CD4-positive, alpha-beta T cell treated with Interleukin-21 for 1 hour (primary cell): ENCODE results near the gene ABCC5.
"Not testable (repeated sequence)": the region's sequence is repeated elsewhere in the genome, so short reads cannot be mapped to it uniquely, and the experiment has no call there.

Experiments
- DNase-seq: peaks from one replicate; pipeline ENCODE4 v3.0.0-alpha.2; 2020

Gene ABCC5

DNA sequence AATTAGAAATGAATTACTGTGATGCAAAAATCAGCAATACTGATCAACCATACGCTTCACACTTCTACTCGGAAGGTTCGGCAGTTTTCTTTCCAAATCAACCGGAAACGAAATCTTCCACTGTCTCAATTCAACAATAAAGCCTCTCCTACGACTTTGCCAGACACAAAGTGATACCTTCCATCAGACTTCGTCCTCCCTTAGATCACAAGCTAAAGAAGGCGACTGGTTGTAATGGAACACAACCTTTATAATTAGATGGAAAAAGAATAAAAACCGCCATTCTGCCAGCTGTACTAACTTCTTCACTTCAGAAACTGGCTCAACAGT, 133.6 kb downstream of the ABCC5 start:
- no peak for DNase-seq

DNA sequence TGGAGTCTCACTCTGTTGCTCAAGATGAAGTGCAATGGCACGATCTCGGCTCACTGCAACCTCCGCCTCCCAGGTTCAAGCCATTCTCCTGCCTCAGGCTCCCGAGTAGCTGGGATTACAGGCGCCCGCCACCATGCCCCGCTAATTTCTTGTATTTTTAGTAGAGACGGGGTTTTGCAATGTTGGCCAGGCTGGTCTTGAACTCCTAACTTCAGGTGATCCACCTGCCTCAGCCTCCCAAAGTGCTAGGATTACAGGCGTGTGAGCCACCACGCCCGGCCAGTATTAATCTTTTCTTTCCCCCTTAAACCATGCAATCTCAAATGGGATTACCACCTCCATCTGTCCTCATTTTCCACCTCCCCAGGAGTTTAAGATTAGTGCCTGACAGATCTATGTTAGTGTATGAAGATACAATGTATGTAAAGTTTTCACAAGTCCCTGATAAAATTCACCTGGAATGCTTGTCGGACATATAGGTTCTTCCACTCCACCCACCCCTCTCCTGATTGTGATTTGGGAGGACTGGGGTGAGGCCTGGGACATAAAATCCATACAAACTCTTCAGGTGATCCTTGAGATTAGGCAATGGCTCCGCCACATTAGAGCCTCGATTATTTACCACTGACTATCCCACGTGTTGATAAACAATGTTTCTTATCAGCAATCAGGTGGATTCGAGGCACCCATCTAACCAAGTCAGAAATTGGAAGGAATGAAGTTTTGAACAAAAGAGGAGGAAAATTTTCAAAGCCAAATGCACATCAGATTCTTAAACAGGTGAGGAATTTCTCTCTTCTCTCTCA, 134.2 kb downstream of the ABCC5 start:
- DNase-seq, result no peak

DNA sequence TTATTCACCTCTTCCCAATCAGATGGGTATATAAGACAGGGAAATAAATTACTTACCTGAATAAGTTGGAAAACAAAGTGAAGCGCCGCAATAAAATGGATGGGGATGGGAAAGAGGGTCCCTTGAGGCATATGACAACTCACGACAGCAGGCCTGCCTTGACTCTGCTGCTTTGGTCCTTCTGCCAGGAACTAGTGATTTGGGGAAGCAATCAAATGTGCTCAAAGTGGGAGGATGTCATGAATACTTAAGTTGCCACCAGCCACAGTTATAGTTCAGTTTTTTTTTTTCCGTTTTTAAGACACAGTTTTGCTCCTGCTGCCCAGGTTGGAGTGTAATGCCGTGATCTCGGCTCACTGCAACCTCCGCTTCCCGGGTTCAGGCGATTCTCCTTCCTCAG, 137.6 kb downstream of the ABCC5 start:
- no peak for DNase-seq

DNA sequence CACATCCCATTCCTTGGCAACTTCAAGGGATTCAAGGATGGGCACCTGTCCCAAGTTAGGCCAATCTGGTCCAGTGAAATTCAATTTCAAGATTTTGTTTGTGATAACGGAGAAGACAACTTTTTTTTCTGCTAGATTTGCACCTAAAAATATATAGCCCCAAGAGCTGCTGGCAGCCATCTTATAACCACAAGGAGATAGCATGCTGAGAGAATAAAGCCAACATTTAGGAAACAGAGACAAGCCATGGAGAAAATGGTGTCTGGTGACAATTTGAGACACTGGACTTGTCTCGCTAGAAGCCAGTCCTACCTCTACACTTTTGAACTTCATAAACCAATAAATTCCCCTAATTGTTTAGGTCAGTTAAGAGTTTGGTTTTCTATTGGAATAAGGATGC, 138.4 kb downstream of the ABCC5 start:
- DNase-seq, result no peak

DNA sequence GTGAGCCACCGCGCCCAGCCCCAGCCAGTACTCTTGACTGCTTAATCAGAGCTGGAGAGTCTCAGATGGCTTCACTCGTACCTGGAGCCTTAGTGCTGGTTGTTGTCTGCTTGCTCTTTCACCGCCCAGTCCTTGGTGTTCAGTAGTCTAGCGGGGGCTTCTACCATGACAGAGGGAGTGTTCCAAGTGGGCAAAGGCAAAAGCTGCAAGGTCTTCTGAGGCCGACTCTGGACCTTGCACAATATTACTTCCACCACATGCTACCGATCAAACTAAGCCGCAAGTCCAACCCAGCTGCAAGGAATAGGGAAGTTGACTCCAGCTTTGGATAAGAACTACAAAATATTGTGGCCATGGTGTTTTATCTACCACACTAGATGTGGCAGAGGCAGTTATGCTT, 139.6 kb downstream of the ABCC5 start:
- no peak for DNase-seq

DNA sequence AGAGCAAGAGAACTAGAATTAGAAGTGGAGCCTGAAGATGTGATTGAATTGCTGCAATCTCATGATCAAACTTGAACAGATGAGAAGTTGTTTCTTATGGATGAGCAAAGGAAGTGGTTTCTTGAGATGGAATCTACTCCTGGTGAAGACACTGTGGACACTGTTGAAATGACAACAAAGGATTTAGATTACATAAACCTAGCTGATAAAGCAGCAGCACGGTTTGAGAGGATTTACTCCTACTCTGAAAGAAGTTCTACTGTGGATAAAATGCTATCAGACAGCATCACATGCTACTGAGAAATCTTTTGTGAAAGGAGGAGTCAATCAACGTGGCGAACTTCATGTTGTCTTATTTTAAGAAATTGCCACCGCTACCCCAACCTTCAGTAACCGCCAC, 140.5 kb downstream of the ABCC5 start:
- not testable (repeated sequence) for DNase-seq

DNA sequence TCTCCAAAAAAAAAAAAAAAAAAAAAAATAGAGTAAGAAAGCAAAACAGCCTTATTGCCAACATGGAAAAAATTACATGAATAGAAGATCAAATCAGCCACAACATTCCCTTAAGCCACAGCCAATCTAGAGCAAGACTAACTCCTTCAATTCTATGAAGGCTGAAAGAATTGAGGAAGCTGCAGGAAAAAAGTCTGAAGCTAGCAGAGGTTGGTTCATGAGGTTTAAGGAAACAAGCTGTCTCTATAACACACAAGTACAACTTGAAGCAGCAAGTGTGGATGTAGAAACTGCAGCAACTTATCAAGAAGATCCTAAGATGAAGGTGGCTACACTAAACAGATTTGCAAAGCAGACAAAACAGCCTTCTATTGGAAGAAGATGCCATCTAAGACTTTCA, 142.3 kb downstream of the ABCC5 start:
- no peak for DNase-seq

DNA sequence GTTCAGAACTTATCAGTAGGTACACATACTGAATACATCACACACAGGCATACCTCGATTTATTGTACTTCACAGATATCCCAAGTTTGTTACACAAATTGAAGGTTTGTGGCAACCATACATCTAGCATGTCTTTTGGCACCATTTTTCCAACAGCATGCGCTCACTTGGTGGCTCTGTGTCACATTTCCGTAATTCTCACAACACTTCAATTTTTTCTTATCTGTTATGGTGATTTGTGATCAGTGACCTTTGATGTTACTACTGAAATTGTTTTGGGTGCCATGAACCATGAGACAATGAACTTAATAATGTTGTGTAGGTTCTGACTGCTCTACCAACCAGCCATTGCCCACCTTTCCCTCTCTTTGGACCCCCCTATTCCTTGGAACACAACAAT, 143.8 kb downstream of the ABCC5 start:
- DNase-seq, result no peak

DNA sequence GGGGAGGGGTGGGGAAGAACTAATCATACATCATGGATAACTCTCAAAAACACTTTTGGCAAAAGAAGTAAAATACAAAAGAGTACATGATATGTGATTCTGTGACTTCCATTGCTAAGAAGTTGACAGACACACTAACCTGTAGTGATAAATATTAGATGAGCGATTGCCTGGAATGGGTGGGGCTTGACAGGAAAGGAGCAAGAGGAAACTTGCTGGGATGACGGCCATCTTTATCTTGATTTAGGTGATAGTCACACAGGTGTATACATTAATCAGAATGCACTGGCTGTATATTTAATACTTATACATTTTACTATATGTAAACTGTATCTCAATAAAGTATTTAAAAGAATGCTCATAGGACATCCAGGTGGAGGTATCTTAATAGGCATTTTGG, 146.1 kb downstream of the ABCC5 start:
- no peak for DNase-seq

DNA sequence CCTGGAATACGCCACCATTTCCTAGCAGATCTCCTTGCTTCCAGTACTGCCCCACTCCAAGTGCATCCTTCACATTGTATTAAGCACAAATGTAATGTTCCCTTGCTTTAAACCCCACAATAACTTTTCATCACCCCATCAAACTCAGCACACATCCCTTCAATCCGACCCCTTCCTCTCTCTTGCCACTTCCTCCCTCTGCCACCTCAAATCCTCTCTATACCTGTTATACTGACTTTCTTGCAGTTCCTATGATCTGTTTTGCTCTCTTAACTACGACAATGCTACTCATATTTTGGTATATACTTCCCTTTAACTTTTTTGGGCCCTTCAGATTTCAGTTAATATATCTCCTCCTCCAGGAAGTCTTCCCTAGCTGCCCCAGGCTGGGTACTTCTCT, 147.1 kb downstream of the ABCC5 start:
- no peak for DNase-seq
